SK-N-SH treated with all-trans-retinoic acid at 6 μM for 48 hours (cell line): ENCODE data around the gene YAF2.
A peak's percentile ranks its signal among the peaks of the same experiment; 100 is the strongest.

Experiments used
- ATAC-seq: fragments of 200-7000 bp; cut with Tn5 transposase; 3 replicates; pipeline ENCODE4 v1.9.1; 2020; ENCODE audit warnings: mild to moderate bottlenecking, moderate library complexity
- ARNTL ChIP-seq: fragments of 450-650 bp; formaldehyde crosslinking; IDR thresholded peaks from 2 replicates; pipeline ENCODE4 v1.5.0; 2020; ENCODE audit warnings: low read depth, mild to moderate bottlenecking, moderate library complexity, borderline replicate concordance
- BACH2 ChIP-seq: fragments of 250-450 bp; sonication (Bioruptor Pico); IDR thresholded peaks from 2 replicates; pipeline ENCODE4 v1.9.0; 2021; ENCODE audit warnings: mild to moderate bottlenecking, borderline replicate concordance
- CREB5 ChIP-seq: fragments of 250-450 bp; sonication (Bioruptor Pico); IDR thresholded peaks from 2 replicates; pipeline ENCODE4 v1.5.1; 2020; ENCODE audit warnings: low read depth, mild to moderate bottlenecking, moderate library complexity
- CSDC2 ChIP-seq: fragments of 250-450 bp; sonication (Bioruptor Pico); IDR thresholded peaks from 2 replicates; pipeline ENCODE4 v1.5.0; 2020; ENCODE audit warnings: mild to moderate bottlenecking, moderate library complexity
- CSRNP3 ChIP-seq: fragments of 250-450 bp; sonication (Bioruptor Pico); IDR thresholded peaks from 2 replicates; pipeline ENCODE4 v1.5.1; 2021; ENCODE audit warnings: mild to moderate bottlenecking, moderate library complexity
- ESRRG ChIP-seq: fragments of 250-450 bp; sonication (Bioruptor Pico); IDR thresholded peaks from 2 replicates; pipeline ENCODE4 v1.6.1; 2021; ENCODE audit warnings: mild to moderate bottlenecking
- ISL1 ChIP-seq: fragments of 250-450 bp; sonication (Bioruptor Pico); IDR thresholded peaks from 2 replicates; pipeline ENCODE4 v2.1.2; 2022; ENCODE audit warnings: mild to moderate bottlenecking, moderate library complexity
- OSR1 ChIP-seq: fragments of 250-450 bp; sonication (Bioruptor Pico); IDR thresholded peaks from 2 replicates; pipeline ENCODE4 v1.8.0; 2022; ENCODE audit warnings: moderate library complexity, mild to moderate bottlenecking, inconsistent platforms
- PATZ1 ChIP-seq: fragments of 250-450 bp; sonication (Bioruptor Pico); IDR thresholded peaks from 2 replicates; pipeline ENCODE4 v1.8.0; 2020; ENCODE audit warnings: mild to moderate bottlenecking, moderate library complexity, borderline replicate concordance
- POU6F1 ChIP-seq: fragments of 250-450 bp; sonication (Bioruptor Pico); IDR thresholded peaks from 2 replicates; pipeline ENCODE4 v1.8.0; 2021; ENCODE audit warnings: low read depth, mild to moderate bottlenecking, moderate library complexity, borderline replicate concordance
- PPARA ChIP-seq: fragments of 250-450 bp; sonication (Bioruptor Pico); IDR thresholded peaks from 2 replicates; pipeline ENCODE4 v1.5.0; 2020; ENCODE audit warnings: mild to moderate bottlenecking, borderline replicate concordance
- SNAI2 ChIP-seq: fragments of 250-450 bp; sonication (Bioruptor Pico); IDR thresholded peaks from 2 replicates; pipeline ENCODE4 v1.5.0; 2020; ENCODE audit warnings: mild to moderate bottlenecking, moderate library complexity
- TCF4 ChIP-seq: fragments of 250-450 bp; sonication (Bioruptor Pico); IDR thresholded peaks from 2 replicates; pipeline ENCODE4 v1.8.0; 2021; ENCODE audit warnings: mild to moderate bottlenecking, moderate library complexity, borderline replicate concordance
- TSHZ2 ChIP-seq: fragments of 250-450 bp; sonication (Bioruptor Pico); IDR thresholded peaks from 2 replicates; pipeline ENCODE4 v1.5.0; 2020; ENCODE audit warnings: mild to moderate bottlenecking, moderate library complexity
- ZC3H10 ChIP-seq: fragments of 250-450 bp; sonication (Bioruptor Pico); IDR thresholded peaks from 2 replicates; pipeline ENCODE4 v1.5.1; 2021; ENCODE audit warnings: mild to moderate bottlenecking, moderate library complexity
- ZFP3 ChIP-seq: fragments of 250-450 bp; sonication (Bioruptor Pico); IDR thresholded peaks from 2 replicates; pipeline ENCODE4 v1.5.0; 2020; ENCODE audit warnings: mild to moderate bottlenecking, moderate library complexity
- ZFP30 ChIP-seq: fragments of 450-650 bp; formaldehyde crosslinking; IDR thresholded peaks from 2 replicates; pipeline ENCODE4 v1.5.0; 2022; ENCODE audit warnings: mild to moderate bottlenecking, moderate library complexity
- ZNF565 ChIP-seq: fragments of 450-650 bp; formaldehyde crosslinking; conservative IDR thresholded peaks from 2 replicates; pipeline ENCODE4 v1.5.0; 2020; ENCODE audit warnings: low read depth, mild to moderate bottlenecking, moderate library complexity
- ZNF70 ChIP-seq: fragments of 450-650 bp; formaldehyde crosslinking; IDR thresholded peaks from 2 replicates; pipeline ENCODE4 v1.5.0; 2020; ENCODE audit warnings: mild to moderate bottlenecking, moderate library complexity

Gene YAF2

GRCh38 chr12:42240131-42240750, 2.2 kb upstream of the YAF2 start:
- TF ChIP-seq CREB5 (CRISPR knock-in tag) (no peak), CSRNP3 (CRISPR knock-in tag) (no peak), OSR1 (CRISPR knock-in tag) (no peak), PATZ1 (no peak), ZNF70 (CRISPR knock-in tag) (no peak), CSDC2 (CRISPR knock-in tag) (no peak), POU6F1 (no peak), ESRRG (CRISPR knock-in tag) (no peak)
- no peak for ATAC-seq

- ATAC-seq = peak; percentile 43
- TF ChIP-seq ESRRG (CRISPR knock-in tag) (no peak), PPARA (CRISPR knock-in tag) (no peak), TSHZ2 (CRISPR knock-in tag) (no peak), ARNTL (CRISPR knock-in tag) (no peak), SNAI2 (no peak), CREB5 (CRISPR knock-in tag) (no peak), ZNF70 (CRISPR knock-in tag) (no peak), TCF4 (CRISPR knock-in tag) (no peak), ZC3H10 (CRISPR knock-in tag) (no peak), ZFP3 (CRISPR knock-in tag) (no peak), POU6F1 (no peak), PATZ1 (no peak), CSDC2 (CRISPR knock-in tag) (no peak), CSRNP3 (CRISPR knock-in tag) (no peak), ISL1 (CRISPR knock-in tag) (no peak), ZNF565 (no peak), ZFP30 (CRISPR knock-in tag) (no peak), BACH2 (CRISPR knock-in tag) (no peak)
These were observed 202 bp downstream of the YAF2 start for GRCh38 chr12:42237853-42238239.
